ENCODE data around the gene BCL2L11. TPM values are rescaled to one million over a fixed set of nuclear protein-coding genes. Genes with fewer than 3 reads are reported as not detected.

The BCL2L11 gene
- total RNA-seq, 4 donors from 2014 or later = 4.8 to 18.8 (median 13.7) TPM

GRCh38 chr2:111208639-111209038, 87.9 kb downstream of the BCL2L11 start:
- H3K27me3 ChIP-seq = no peaks in the 10 kb centered on the region
- ATAC-seq (no peak), DNase-seq (no peak)
- H3K4me3 ChIP-seq = no peak overlapping the region
- no peaks in the 10 kb centered on the region for H3K36me3 ChIP-seq
- H3K27ac ChIP-seq = no peak overlapping the region
- in situ Hi-C loops (cut with MboI; ENCODE audit: low sequenced_read_pairs in 4 of 4) (no loop called here), intact Hi-C loops (cut with DNase I; ENCODE audit: low total_unique reads) (no loop called here)
- peaks cover 0 to under 1% (median 0%) of the 10 kb centered on the region in 3 donors for H3K9me3 ChIP-seq
- no peaks in the 10 kb centered on the region for H3K4me1 ChIP-seq
- no peak for TF ChIP-seq CTCF (IDR thresholded peaks at IDR 0.05 in 4 of 5, conservative IDR thresholded peaks at IDR 0.05 in 1 of 5)
- no peak for TF ChIP-seq POLR2A (IDR thresholded peaks at IDR 0.05)

DNA sequence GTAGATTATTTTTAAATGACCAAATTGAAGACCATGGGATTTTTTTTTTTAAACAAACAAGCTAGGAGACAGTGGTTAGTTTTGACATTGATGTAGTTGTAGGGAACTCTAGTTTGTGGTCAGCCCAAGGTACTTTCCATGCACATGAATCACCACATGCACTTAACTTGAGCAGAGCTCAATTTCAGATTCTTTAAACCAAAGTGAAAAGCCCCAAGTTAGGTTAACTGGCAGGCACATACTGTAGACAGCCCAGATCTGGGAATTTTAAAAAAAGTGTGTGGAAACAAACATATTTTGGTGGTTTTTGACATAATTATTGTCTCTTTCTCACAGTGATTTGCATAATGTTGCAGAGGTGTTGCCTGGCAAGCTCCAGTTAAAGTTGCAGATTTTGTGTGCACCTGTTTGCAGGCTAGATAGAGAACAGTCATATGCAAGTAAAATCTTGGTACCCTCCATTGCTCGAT, 88.4 kb downstream of the BCL2L11 start:
- no peaks in the 10 kb centered on the region for H3K4me1 ChIP-seq
- no peaks in the 10 kb centered on the region for H3K27me3 ChIP-seq
- H3K9me3 ChIP-seq = peaks cover 0 to 4% (median 0%) of the 10 kb centered on the region in 3 donors
- DNase-seq = no peak
- TF ChIP-seq POLR2A (IDR thresholded peaks at IDR 0.05) = no peak
- TF ChIP-seq CTCF (IDR thresholded peaks at IDR 0.05 in 4 of 5, conservative IDR thresholded peaks at IDR 0.05 in 1 of 5) = no peak
- no peaks in the 10 kb centered on the region for H3K36me3 ChIP-seq
- intact Hi-C loops (cut with DNase I; ENCODE audit: low total_unique reads) (no loop called here), in situ Hi-C loops (cut with MboI; ENCODE audit: low sequenced_read_pairs in 4 of 4) (no loop called here)
- no peak for ATAC-seq
- no peak overlapping the region for H3K27ac ChIP-seq
- H3K4me3 ChIP-seq = no peak overlapping the region

DNA sequence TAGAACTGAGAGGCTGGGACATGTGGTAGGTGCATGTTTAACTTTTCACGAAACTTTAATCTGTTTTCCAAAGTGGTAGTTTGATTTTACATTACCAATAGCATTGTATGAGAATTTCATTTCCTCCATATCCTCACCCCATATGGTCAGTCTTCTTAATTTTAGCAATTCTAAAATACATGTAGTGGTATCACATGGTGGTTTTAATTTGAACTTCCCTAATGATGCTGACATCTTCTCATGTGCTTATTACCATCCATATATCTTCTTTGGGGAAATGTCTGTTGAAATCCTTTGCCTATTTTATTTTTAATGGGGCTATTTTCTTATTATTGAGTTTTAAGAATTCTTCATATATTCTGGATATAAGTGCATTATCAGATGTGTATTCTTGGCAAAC, 89.3 kb downstream of the BCL2L11 start:
- H3K36me3 ChIP-seq = no peaks in the 10 kb centered on the region
- no peak overlapping the region for H3K27ac ChIP-seq
- ATAC-seq (no peak), DNase-seq (no peak)
- H3K9me3 ChIP-seq = peaks cover 0 to 4% (median 0%) of the 10 kb centered on the region in 3 donors
- H3K27me3 ChIP-seq = no peaks in the 10 kb centered on the region
- no peaks in the 10 kb centered on the region for H3K4me1 ChIP-seq
- H3K4me3 ChIP-seq = no peak overlapping the region
- intact Hi-C loops (cut with DNase I; ENCODE audit: low total_unique reads) (no loop called here), in situ Hi-C loops (cut with MboI; ENCODE audit: low sequenced_read_pairs in 4 of 4) (no loop called here)
- TF ChIP-seq CTCF (IDR thresholded peaks at IDR 0.05 in 4 of 5, conservative IDR thresholded peaks at IDR 0.05 in 1 of 5) (no peak), POLR2A (IDR thresholded peaks at IDR 0.05) (no peak)

DNA sequence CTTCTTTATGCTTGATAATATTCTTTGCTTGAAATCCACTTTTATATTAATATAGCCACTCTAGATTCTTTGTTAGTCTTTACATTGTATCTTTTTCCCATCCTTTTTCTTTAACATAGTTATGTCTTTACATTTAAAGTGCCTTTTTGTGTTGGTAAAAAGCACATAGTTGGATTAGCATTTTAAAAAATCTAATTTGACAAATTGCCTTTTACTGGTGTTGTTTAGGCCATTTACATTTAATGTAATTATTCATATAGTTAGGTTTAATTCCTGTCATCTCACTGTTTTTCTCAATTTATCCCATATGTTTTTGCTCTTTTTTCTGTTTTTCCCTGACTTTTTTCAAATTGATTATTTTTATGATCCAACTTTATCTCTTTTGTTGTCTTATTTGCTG, 93.2 kb downstream of the BCL2L11 start:
- in situ Hi-C loops (cut with MboI; ENCODE audit: low sequenced_read_pairs in 4 of 4) = no loop called here
- no peaks in the 10 kb centered on the region for H3K27me3 ChIP-seq

More for the DNA sequence above, 93.2 kb downstream of the BCL2L11 start:
- Histone ChIP-seq H3K27ac (no peak overlapping the region), H3K36me3 (no peaks in the 10 kb centered on the region), H3K4me1 (no peaks in the 10 kb centered on the region), H3K9me3 (peaks cover 0 to 4% (median 0%) of the 10 kb centered on the region in 3 donors), H3K4me3 (no peak overlapping the region)
- ATAC-seq = no peak
- DNase-seq = no peak
- intact Hi-C loops (cut with DNase I; ENCODE audit: low total_unique reads) = no loop called here
- TF ChIP-seq POLR2A (IDR thresholded peaks at IDR 0.05) = no peak
- no peak for TF ChIP-seq CTCF (IDR thresholded peaks at IDR 0.05 in 4 of 5, conservative IDR thresholded peaks at IDR 0.05 in 1 of 5)

All from gastrocnemius medialis (tissue), 4 donors.